ENCODE results near the gene STIL.
"Not testable (repeated sequence)": the region's sequence is repeated elsewhere in the genome, so short reads cannot be mapped to it uniquely, and the experiment has no call there.

The STIL gene

GRCh38 chr1:47295579-47295978 lies 18.4 kb downstream of the STIL start:
- TF ChIP-seq, protein P1, sequence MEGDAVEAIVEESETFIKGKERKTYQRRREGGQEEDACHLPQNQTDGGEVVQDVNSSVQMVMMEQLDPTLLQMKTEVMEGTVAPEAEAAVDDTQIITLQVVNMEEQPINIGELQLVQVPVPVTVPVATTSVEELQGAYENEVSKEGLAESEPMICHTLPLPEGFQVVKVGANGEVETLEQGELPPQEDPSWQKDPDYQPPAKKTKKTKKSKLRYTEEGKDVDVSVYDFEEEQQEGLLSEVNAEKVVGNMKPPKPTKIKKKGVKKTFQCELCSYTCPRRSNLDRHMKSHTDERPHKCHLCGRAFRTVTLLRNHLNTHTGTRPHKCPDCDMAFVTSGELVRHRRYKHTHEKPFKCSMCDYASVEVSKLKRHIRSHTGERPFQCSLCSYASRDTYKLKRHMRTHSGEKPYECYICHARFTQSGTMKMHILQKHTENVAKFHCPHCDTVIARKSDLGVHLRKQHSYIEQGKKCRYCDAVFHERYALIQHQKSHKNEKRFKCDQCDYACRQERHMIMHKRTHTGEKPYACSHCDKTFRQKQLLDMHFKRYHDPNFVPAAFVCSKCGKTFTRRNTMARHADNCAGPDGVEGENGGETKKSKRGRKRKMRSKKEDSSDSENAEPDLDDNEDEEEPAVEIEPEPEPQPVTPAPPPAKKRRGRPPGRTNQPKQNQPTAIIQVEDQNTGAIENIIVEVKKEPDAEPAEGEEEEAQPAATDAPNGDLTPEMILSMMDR (IDR thresholded peaks at IDR 0.05; ENCODE audit: control insufficient read depth, insufficient read depth, low read depth, low read length, missing control alignments): no peak
- H3K4me3 ChIP-seq (ENCODE audit: control insufficient read depth, low read depth, low read length): no peak overlapping the region
- DNase-seq (ENCODE audit: low read depth): no peak

- not testable (repeated sequence) for DNase-seq (ENCODE audit: low read depth)
Observed at GRCh38 chr1:47294863-47295262, 19.1 kb downstream of the STIL start.

DNA sequence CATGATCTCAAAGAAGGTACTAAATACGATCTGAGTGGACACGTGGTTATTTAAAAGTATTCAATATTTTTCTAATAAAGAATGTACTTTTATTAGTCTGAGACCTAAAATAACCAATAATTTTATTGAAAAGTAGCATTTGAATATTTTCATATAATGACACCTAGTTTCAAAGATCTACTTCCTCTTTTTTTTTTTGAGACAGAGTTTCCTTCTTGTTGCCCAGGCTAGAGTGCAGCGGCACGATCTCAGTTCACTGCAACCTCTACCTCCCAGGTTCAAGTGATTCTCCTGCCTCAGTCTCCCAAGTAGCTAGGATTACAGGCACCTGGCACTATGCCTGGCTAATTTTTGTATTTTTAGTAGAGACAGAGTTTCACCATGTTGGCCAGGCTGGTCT lies 25.8 kb downstream of the STIL start:
- H3K4me3 ChIP-seq (ENCODE audit: control insufficient read depth, low read depth, low read length); DNase-seq (ENCODE audit: low read depth): not testable (repeated sequence)

More at GRCh38 chr1:47294863-47295262, 19.1 kb downstream of the STIL start:
- not testable (repeated sequence) for H3K4me3 ChIP-seq (ENCODE audit: control insufficient read depth, low read depth, low read length)

DNA sequence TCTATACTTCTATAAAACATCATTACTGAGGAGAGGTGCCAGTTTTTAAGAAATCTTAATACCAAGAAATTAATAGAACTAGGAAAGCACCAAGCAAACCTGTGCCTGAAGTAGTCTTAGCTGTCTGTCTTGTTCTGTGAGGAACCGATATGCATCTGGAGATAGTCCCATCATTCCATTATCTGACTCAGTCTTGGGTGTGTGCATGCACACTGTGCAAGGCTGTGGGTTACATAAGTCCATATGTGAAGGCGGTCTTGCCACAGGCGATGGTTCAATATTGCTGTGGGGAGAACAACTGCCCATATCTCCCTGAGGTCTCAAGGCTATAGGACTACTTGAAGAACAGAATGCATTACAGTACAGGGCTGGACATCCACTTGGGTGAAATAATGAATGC lies 33.8 kb downstream of the STIL start:
- no peak overlapping the region for H3K4me3 ChIP-seq (ENCODE audit: control insufficient read depth, low read depth, low read length)
- TF ChIP-seq, protein P1 (IDR thresholded peaks at IDR 0.05; ENCODE audit: control insufficient read depth, insufficient read depth, low read depth, low read length, missing control alignments): no peak
- DNase-seq (ENCODE audit: low read depth): peak; percentile 10

DNA sequence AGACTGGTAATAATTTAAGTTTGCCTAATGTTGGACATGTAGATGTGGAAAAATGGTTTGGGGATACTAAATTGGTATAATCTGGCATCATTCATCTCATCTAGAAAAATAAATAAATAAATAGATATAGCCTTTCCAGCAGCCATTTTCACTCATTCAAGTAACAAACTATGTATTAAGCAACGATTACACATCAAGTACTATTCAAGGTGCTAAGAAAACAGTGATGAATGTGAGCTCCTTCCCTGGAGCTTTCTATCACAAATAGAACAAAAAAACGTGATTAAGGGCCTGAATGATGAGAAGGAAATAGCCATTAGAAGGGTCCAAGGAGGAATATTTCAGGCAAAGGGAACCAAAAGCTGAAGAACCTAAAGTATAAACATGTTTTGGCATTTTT lies 37.1 kb downstream of the STIL start:
- TF ChIP-seq, protein P1 (IDR thresholded peaks at IDR 0.05; ENCODE audit: control insufficient read depth, insufficient read depth, low read depth, low read length, missing control alignments): no peak
- H3K4me3 ChIP-seq (ENCODE audit: control insufficient read depth, low read depth, low read length): no peak overlapping the region
- DNase-seq (ENCODE audit: low read depth): no peak

DNA sequence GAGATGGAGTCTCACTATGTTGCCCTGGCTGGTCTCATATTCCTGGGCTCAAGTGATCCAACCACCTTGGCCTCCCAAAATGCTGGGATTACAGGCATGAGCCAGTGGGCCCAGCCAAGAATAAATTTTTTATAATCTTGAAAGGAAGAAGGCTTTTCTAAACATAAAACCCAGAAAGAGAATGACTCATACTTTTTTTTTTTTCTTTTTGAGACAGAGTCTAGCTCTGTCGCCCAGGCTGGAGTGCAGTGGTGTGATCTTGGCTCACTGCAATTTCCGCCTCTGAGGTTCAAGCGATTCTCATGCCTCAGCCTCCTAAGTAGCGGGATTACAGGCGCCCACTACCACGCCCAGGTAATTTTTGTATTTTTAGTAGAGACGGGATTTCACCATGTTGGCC lies 38.1 kb downstream of the STIL start:
- DNase-seq (ENCODE audit: low read depth); H3K4me3 ChIP-seq (ENCODE audit: control insufficient read depth, low read depth, low read length): not testable (repeated sequence)

DNA sequence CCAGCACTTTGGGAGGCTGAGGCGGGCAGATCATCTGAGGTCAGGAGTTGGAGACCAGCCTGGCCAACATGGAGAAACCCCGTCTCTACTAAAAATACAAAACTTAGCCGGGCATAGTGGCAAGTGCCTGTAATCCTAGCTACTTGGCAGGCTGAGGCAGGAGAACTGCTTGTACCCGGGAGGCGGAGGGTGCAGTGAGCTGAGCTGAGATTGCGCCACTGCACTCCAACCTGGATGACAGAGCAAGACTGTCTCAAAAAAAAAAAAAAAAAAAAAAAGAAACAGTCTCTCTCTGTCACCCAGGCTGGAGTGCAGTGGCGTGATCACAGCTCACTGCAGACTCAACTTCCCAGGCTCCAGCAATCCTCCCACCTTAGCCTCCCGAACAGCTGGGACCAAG lies 48.4 kb downstream of the STIL start:
- not testable (repeated sequence) for H3K4me3 ChIP-seq (ENCODE audit: control insufficient read depth, low read depth, low read length); DNase-seq (ENCODE audit: low read depth)

DNA sequence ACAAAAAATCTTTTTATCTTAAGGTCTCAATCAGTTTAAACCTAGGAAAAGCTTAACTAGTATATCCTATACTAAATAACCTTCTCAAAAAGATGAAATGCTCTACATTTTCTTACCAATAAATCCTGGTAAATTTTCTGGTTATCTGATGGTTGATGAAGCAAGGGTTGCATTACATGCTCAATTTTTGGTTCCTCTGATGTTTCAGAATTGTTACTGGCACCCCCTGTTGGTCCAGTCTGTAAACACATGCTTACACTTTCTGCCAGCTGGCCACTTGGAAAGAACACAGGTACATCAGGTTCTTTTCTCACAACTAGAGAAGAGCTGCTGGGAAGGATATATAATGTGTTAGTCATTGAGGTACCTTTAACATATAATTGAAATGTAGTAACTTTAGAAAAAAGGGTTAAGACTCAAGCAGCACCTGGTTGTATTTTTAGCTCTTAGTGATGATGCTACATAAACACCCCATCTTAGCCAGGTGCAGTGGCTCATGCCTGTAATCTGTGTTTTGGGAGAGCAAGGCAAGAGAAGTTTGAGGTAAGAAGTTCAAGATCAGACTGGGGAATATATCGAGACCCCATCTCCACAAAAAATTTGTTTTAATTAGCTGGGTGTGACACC lies 51.0 kb downstream of the STIL start:
- TF ChIP-seq, protein P1 (IDR thresholded peaks at IDR 0.05; ENCODE audit: control insufficient read depth, insufficient read depth, low read depth, low read length, missing control alignments): peak; percentile 74
- no peak overlapping the region for H3K4me3 ChIP-seq (ENCODE audit: control insufficient read depth, low read depth, low read length)
- DNase-seq (ENCODE audit: low read depth): peak; percentile 21

GRCh38 chr1:47257224-47257623 lies 56.7 kb downstream of the STIL start:
- no peak for DNase-seq (ENCODE audit: low read depth)
- TF ChIP-seq, protein P1 (IDR thresholded peaks at IDR 0.05; ENCODE audit: control insufficient read depth, insufficient read depth, low read depth, low read length, missing control alignments): no peak
- H3K4me3 ChIP-seq (ENCODE audit: control insufficient read depth, low read depth, low read length): no peak overlapping the region

Measured in AG09309 (cell line).